GM23338 (cell line): ENCODE results near the gene MAN1B1. TPM values are rescaled to one million over a fixed set of nuclear protein-coding genes. Genes with fewer than 3 reads are reported as not detected.
A peak's percentile ranks its signal among the peaks of the same experiment; 100 is the strongest.

Experiments used
- ATAC-seq: fragments of 200-7000 bp; cut with Tn5 transposase; 3 replicates; pipeline ENCODE4 v1.9.1; 2020
- DNase-seq: peaks from one replicate; pipeline ENCODE4 v3.0.0-alpha.2; 2015; ENCODE audit warnings: low spot score
- H2AFZ ChIP-seq: fragments of 200-600 bp; sonication (generic); 2 replicates; pipeline ENCODE4 v1.8.0; 2016; ENCODE audit warnings: antibody characterized with exemption, mild to moderate bottlenecking, moderate library complexity
- H3F3A ChIP-seq: fragments of 200-600 bp; sonication (generic); replicated peaks from 2 replicates; pipeline ENCODE4 v1.8.0; 2017; ENCODE audit warnings: antibody characterized with exemption, mixed run types, low read depth
- H3K27ac ChIP-seq: fragments of 200-600 bp; sonication (generic); 2 replicates; pipeline ENCODE4 v1.6.1; 2016; ENCODE audit warnings: low read depth
- H3K27me3 ChIP-seq: fragments of 200-600 bp; sonication (generic); 2 replicates; pipeline ENCODE4 v1.8.0; 2016; ENCODE audit warnings: mild to moderate bottlenecking, mixed run types, moderate library complexity; ENCODE audit not compliant: insufficient read depth
- H3K36me3 ChIP-seq: fragments of 200-600 bp; sonication (generic); 2 replicates; pipeline ENCODE4 v1.8.0; 2016; ENCODE audit warnings: mild to moderate bottlenecking; ENCODE audit not compliant: insufficient read depth
- H3K4me1 ChIP-seq: fragments of 200-600 bp; sonication (generic); 2 replicates; pipeline ENCODE4 v1.8.0; 2016; ENCODE audit warnings: mild to moderate bottlenecking, moderate library complexity; ENCODE audit not compliant: insufficient read depth
- H3K4me2 ChIP-seq: fragments of 200-600 bp; sonication (generic); 2 replicates; pipeline ENCODE4 v1.7.1; 2017; ENCODE audit warnings: mixed run types
- H3K4me3 ChIP-seq: fragments of 200-600 bp; sonication (generic); 2 replicates; pipeline ENCODE4 v1.6.1; 2016; ENCODE audit warnings: mixed run types
- H3K79me2 ChIP-seq: fragments of 200-600 bp; sonication (generic); replicated peaks from 2 replicates; pipeline ENCODE4 v1.8.0; 2017; ENCODE audit warnings: mild to moderate bottlenecking; ENCODE audit not compliant: insufficient read depth
- H3K9me2 ChIP-seq: fragments of 200-600 bp; sonication (generic); 2 replicates; pipeline ENCODE4 v1.8.0; 2017; ENCODE audit not compliant: insufficient read depth
- H4K20me1 ChIP-seq: fragments of 200-600 bp; sonication (generic); replicated peaks from 2 replicates; pipeline ENCODE4 v1.8.0; 2017; ENCODE audit warnings: mild to moderate bottlenecking; ENCODE audit not compliant: insufficient read depth
- H3K27ac Mint-ChIP-seq: 2 replicates; pipeline ENCODE4 v1.8.0; 2020; ENCODE audit warnings: inconsistent platforms, mild to moderate bottlenecking, moderate library complexity, mixed read lengths
- H3K27me3 Mint-ChIP-seq: 3 replicates; pipeline ENCODE4 v1.8.0; 2022; ENCODE audit warnings: low read depth, mild to moderate bottlenecking, moderate library complexity, mixed read lengths, inconsistent platforms; ENCODE audit not compliant: insufficient read depth, poor library complexity
- H3K36me3 Mint-ChIP-seq: 3 replicates; pipeline ENCODE4 v1.8.0; 2021; ENCODE audit warnings: low read depth, mild to moderate bottlenecking, inconsistent platforms, moderate library complexity, mixed read lengths
- H3K4me1 Mint-ChIP-seq: 3 replicates; pipeline ENCODE4 v1.8.0; 2020; ENCODE audit warnings: mild to moderate bottlenecking, inconsistent platforms, mixed read lengths
- H3K4me3 Mint-ChIP-seq: 3 replicates; pipeline ENCODE4 v1.8.0; 2021; ENCODE audit warnings: moderate library complexity, mild to moderate bottlenecking, inconsistent platforms, mixed read lengths
- H3K9me3 Mint-ChIP-seq: 3 replicates; pipeline ENCODE4 v1.8.0; 2020; ENCODE audit warnings: moderate library complexity, mild to moderate bottlenecking, inconsistent platforms, mixed read lengths
- CREB1 ChIP-seq: fragments of 250-450 bp; sonication (Bioruptor Pico); IDR thresholded peaks from 2 replicates; pipeline ENCODE4 v1.5.0; 2020; ENCODE audit warnings: low read depth, mild to moderate bottlenecking, moderate library complexity
- CTCF ChIP-seq, 2 experiments: fragments of 200-600 bp in 1 of 2; sonication (generic) in 1 of 2; conservative IDR thresholded peaks; 2 replicates each; pipeline versions ENCODE4 v1.5.1 to v1.6.1; 2016 to 2017; ENCODE audit warnings: antibody characterized with exemption in 2 of 2, low read depth in 2 of 2, mild to moderate bottlenecking in 2 of 2, moderate library complexity in 1 of 2
- JUNB ChIP-seq: IDR thresholded peaks from one replicate; pipeline ENCODE4 v1.6.1; 2016; ENCODE audit warnings: antibody characterized with exemption; ENCODE audit not compliant: unreplicated experiment
- STAT1 ChIP-seq: IDR thresholded peaks from one replicate; pipeline ENCODE4 v1.6.1; 2016; ENCODE audit warnings: antibody characterized with exemption; ENCODE audit not compliant: unreplicated experiment
- ZNF114 ChIP-seq: fragments of 250-450 bp; sonication (Bioruptor Pico); IDR thresholded peaks from 2 replicates; pipeline ENCODE4 v1.5.0; 2020; ENCODE audit warnings: mild to moderate bottlenecking, moderate library complexity
- ZNF331 ChIP-seq: fragments of 250-450 bp; sonication (Bioruptor Pico); IDR thresholded peaks from 2 replicates; pipeline ENCODE4 v1.5.0; 2020; ENCODE audit warnings: low read depth, mild to moderate bottlenecking, moderate library complexity
- ZNF462 ChIP-seq: fragments of 250-450 bp; sonication (Bioruptor Pico); IDR thresholded peaks from 2 replicates; pipeline ENCODE4 v1.5.0; 2020; ENCODE audit warnings: mild to moderate bottlenecking, moderate library complexity
- polyA plus RNA-seq: library from polyadenylated mRNA; unstranded; fragments of >200 nt; fragmentation: Nextera tagmentation; extraction: Ambion mirVana; gene quantifications from 2 replicates; pipeline ENCODE4 v1.2.1, GENCODE V29; 2016
- total RNA-seq: library from RNA; depleted of rRNA; stranded (reverse); fragments of >200 nt; shearing (Covaris generic); gene quantifications from 2 replicates; pipeline ENCODE4 v1.2.3, GENCODE V29; 2014
- TF ChIP-seq, protein P1 (sequence below): IDR thresholded peaks from 2 replicates; pipeline ENCODE4 v1.6.1; 2016; ENCODE audit warnings: antibody characterized with exemption
- TF ChIP-seq, protein P2 (sequence below): IDR thresholded peaks from one replicate; pipeline ENCODE4 v1.6.1; 2018; ENCODE audit warnings: antibody characterized with exemption; ENCODE audit not compliant: unreplicated experiment

The MAN1B1 gene
- total and polyA plus RNA-seq, 2 experiments from 2014 or later, result 15.7 to 39.9 TPM

DNA sequence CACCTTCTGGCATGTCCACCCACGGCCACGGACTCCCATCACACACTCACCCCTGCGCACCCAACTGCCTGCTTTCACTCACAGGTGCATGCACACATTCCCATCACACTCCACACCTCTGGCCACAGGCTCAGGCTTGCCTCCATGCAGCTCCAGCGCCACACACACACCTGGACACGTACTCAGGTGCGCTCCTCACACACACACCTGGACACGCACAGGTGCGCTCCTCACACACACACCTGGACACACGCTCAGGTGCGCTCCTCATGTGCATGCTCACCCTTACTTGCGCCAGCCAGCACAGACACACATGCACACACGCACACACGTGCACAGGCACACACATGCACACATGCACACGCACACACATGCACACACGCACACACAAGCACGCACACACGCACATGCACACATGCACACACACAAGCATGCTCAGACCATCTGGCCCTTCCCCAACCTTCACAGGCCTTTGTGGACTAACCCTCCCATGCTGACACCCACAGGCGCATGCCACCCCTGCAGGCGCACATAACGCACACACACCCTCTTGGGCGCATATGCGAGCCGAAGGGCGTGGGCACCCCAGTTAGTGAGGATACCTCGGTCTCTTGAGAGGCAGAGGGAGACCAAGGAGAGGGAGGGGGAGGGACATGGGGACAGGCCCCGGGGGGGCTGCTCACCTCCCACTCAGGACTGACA is 60.5 kb downstream of the MAN1B1 start (continued):
- TF ChIP-seq ZNF462, result no peak
- TF ChIP-seq ZNF331 (CRISPR knock-in tag), result no peak
- no peak for TF ChIP-seq CREB1 (CRISPR knock-in tag)
- no peak for TF ChIP-seq CTCF (conservative IDR thresholded peaks at IDR 0.05; ENCODE audit: low read depth in 2 of 2)
- no peak for TF ChIP-seq STAT1

DNA sequence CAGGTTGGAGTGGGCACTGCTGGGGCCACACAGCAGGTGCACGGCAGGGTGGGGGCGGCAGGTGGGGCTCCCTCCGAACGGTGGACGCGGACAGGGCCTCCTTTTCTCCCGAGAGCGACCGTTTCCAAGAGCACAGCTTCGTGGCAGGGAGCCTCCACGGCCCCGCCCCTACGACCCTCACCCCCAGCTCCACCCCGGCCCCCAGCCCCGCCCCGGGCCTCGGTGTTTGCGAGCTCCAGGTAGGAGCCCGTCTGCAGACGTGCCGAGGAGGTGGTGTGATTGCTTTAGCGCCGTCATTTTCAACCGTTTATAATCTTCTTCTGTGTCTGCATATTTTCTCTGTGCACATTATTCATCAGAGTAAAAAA is 61.0 kb downstream of the MAN1B1 start:
- no peaks in the 10 kb centered on the region for H3K27me3 ChIP-seq
- no peak for DNase-seq
- ATAC-seq, result peak; percentile 41
- TF ChIP-seq JUNB (no peak), ZNF114 (CRISPR knock-in tag) (no peak), CREB1 (CRISPR knock-in tag) (no peak), CTCF (conservative IDR thresholded peaks at IDR 0.05; ENCODE audit: low read depth in 2 of 2) (no peak), ZNF331 (CRISPR knock-in tag) (no peak)
- TF ChIP-seq, protein P1, sequence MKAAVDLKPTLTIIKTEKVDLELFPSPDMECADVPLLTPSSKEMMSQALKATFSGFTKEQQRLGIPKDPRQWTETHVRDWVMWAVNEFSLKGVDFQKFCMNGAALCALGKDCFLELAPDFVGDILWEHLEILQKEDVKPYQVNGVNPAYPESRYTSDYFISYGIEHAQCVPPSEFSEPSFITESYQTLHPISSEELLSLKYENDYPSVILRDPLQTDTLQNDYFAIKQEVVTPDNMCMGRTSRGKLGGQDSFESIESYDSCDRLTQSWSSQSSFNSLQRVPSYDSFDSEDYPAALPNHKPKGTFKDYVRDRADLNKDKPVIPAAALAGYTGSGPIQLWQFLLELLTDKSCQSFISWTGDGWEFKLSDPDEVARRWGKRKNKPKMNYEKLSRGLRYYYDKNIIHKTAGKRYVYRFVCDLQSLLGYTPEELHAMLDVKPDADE, result no peak
- TF ChIP-seq, protein P2, sequence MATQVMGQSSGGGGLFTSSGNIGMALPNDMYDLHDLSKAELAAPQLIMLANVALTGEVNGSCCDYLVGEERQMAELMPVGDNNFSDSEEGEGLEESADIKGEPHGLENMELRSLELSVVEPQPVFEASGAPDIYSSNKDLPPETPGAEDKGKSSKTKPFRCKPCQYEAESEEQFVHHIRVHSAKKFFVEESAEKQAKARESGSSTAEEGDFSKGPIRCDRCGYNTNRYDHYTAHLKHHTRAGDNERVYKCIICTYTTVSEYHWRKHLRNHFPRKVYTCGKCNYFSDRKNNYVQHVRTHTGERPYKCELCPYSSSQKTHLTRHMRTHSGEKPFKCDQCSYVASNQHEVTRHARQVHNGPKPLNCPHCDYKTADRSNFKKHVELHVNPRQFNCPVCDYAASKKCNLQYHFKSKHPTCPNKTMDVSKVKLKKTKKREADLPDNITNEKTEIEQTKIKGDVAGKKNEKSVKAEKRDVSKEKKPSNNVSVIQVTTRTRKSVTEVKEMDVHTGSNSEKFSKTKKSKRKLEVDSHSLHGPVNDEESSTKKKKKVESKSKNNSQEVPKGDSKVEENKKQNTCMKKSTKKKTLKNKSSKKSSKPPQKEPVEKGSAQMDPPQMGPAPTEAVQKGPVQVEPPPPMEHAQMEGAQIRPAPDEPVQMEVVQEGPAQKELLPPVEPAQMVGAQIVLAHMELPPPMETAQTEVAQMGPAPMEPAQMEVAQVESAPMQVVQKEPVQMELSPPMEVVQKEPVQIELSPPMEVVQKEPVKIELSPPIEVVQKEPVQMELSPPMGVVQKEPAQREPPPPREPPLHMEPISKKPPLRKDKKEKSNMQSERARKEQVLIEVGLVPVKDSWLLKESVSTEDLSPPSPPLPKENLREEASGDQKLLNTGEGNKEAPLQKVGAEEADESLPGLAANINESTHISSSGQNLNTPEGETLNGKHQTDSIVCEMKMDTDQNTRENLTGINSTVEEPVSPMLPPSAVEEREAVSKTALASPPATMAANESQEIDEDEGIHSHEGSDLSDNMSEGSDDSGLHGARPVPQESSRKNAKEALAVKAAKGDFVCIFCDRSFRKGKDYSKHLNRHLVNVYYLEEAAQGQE, result no peak

More for the DNA sequence above, 61.0 kb downstream of the MAN1B1 start:
- Histone ChIP-seq H3K27ac (no peak overlapping the region), H3K9me2 (no peaks in the 10 kb centered on the region), H3F3A (peaks cover 11% of the 10 kb centered on the region), H3K4me2 (no peak overlapping the region), H3K4me1 (no peaks in the 10 kb centered on the region), H3K79me2 (no peaks in the 10 kb centered on the region), H3K36me3 (no peaks in the 10 kb centered on the region), H3K4me3 (no peak overlapping the region), H4K20me1 (no peaks in the 10 kb centered on the region; the same call in 1 of the 2 replicates), H2AFZ (no peak overlapping the region)
- H3K4me1 Mint-ChIP-seq, result peaks cover 2% of the 10 kb centered on the region; the same call in 1 of the 3 replicates
- H3K4me3 Mint-ChIP-seq, result no peak overlapping the region
- no peaks in the 10 kb centered on the region for H3K36me3 Mint-ChIP-seq
- peaks cover 13% of the 10 kb centered on the region; the same call in 2 of the 3 replicates for H3K9me3 Mint-ChIP-seq
- H3K27me3 Mint-ChIP-seq, result peaks cover 11% of the 10 kb centered on the region
- H3K27ac Mint-ChIP-seq, result no peak overlapping the region
